ENCODE measurements around the gene FOXL2.

The FOXL2 gene

DNA sequence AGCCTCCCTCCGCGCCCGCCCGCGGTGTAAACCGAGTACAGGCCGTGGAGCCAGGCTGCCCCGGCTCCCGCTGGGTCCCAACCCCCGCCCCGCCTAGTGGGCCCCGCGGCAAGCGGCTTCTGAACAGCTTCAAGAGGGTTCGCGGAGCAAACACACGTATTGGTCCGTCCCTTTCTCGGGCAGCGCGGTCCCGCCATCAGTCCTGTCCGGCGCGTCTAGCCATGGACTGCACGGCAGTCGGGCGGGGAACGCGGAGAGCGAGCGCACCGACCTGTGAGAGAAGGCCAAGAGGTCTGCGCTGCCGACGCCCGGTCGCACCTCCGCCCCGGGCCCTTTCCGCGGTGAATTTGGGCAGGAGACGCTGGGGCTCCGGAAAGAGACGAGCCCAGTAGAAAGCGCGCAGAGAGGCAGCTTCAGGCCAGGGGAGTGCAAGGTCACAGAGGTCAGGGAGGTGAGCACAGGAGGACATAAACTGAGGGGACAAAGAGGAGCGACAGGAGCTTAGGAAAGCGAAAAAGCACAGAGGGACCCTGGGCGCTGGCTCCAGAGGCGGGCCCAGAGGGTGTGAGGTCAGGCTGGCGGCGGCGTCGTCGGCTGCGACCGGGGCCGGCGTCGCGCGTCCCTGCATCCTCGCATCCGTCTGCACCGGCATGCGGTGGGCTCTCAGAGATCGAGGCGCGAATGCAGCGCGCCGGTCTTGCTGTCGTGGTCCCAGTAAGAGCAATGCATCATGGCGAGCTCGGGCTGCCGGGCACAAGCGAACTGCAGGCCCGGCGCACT is 1.8 kb downstream of the FOXL2 start:
- no peak for DNase-seq
- peak overlapping the region; percentile 15 for H3K4me3 ChIP-seq (ENCODE audit: low read depth, low read length)
- TF ChIP-seq, protein P1, sequence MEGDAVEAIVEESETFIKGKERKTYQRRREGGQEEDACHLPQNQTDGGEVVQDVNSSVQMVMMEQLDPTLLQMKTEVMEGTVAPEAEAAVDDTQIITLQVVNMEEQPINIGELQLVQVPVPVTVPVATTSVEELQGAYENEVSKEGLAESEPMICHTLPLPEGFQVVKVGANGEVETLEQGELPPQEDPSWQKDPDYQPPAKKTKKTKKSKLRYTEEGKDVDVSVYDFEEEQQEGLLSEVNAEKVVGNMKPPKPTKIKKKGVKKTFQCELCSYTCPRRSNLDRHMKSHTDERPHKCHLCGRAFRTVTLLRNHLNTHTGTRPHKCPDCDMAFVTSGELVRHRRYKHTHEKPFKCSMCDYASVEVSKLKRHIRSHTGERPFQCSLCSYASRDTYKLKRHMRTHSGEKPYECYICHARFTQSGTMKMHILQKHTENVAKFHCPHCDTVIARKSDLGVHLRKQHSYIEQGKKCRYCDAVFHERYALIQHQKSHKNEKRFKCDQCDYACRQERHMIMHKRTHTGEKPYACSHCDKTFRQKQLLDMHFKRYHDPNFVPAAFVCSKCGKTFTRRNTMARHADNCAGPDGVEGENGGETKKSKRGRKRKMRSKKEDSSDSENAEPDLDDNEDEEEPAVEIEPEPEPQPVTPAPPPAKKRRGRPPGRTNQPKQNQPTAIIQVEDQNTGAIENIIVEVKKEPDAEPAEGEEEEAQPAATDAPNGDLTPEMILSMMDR (IDR thresholded peaks at IDR 0.05; ENCODE audit: low read depth, low read length, missing control alignments), result no peak
- no peaks in the 10 kb centered on the region for H3K36me3 ChIP-seq (replicated peaks)
- in situ Hi-C loops (cut with HindIII; ENCODE audit: low pct_ligation_motif_present, low sequenced_read_pairs), result loop anchor here (25.0 kb wide), 1 partner anchor 367 kb away; no protein-coding TSS in a partner anchor
- H3K27ac ChIP-seq, result no peak overlapping the region
- peaks cover 93% of the 10 kb centered on the region for H3K27me3 ChIP-seq (replicated peaks)

DNA sequence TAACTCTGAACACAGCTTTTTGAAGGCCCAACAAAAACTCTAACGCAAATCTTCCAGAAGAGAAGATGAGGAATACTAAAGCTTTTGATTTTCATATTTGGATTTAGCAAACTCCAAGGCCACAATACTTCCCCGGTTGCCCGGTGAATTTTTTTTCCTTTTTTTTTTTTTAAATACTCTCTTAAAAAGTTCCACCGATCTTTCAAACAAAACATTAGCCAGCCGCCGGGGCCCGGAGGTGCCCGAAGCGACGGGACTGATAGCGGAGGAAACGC is 2.3 kb downstream of the FOXL2 start:
- no peak for DNase-seq
- Histone ChIP-seq H3K27ac (no peak overlapping the region), H3K4me3 (ENCODE audit: low read depth, low read length) (peak overlapping the region; percentile 15), H3K27me3 (replicated peaks) (peaks cover 93% of the 10 kb centered on the region), H3K36me3 (replicated peaks) (no peaks in the 10 kb centered on the region)
- TF ChIP-seq, protein P1 (IDR thresholded peaks at IDR 0.05; ENCODE audit: low read depth, low read length, missing control alignments), result no peak
- in situ Hi-C loops (cut with HindIII; ENCODE audit: low pct_ligation_motif_present, low sequenced_read_pairs), result loop anchor here (25.0 kb wide), 1 partner anchor 368 kb away; no protein-coding TSS in a partner anchor

- H3K27ac ChIP-seq, result no peak overlapping the region
- in situ Hi-C loops (cut with HindIII; ENCODE audit: low pct_ligation_motif_present, low sequenced_read_pairs), result loop anchor here (25.0 kb wide), 1 partner anchor 368 kb away; no protein-coding TSS in a partner anchor
- no peaks in the 10 kb centered on the region for H3K36me3 ChIP-seq (replicated peaks)
- TF ChIP-seq, protein P1 (IDR thresholded peaks at IDR 0.05; ENCODE audit: low read depth, low read length, missing control alignments), result no peak
- DNase-seq, result no peak
- no peak overlapping the region for H3K4me3 ChIP-seq (ENCODE audit: low read depth, low read length)
- peaks cover 93% of the 10 kb centered on the region for H3K27me3 ChIP-seq (replicated peaks)
These were observed 2.9 kb downstream of the FOXL2 start for GRCh38 chr3:138943724-138944653.

DNA sequence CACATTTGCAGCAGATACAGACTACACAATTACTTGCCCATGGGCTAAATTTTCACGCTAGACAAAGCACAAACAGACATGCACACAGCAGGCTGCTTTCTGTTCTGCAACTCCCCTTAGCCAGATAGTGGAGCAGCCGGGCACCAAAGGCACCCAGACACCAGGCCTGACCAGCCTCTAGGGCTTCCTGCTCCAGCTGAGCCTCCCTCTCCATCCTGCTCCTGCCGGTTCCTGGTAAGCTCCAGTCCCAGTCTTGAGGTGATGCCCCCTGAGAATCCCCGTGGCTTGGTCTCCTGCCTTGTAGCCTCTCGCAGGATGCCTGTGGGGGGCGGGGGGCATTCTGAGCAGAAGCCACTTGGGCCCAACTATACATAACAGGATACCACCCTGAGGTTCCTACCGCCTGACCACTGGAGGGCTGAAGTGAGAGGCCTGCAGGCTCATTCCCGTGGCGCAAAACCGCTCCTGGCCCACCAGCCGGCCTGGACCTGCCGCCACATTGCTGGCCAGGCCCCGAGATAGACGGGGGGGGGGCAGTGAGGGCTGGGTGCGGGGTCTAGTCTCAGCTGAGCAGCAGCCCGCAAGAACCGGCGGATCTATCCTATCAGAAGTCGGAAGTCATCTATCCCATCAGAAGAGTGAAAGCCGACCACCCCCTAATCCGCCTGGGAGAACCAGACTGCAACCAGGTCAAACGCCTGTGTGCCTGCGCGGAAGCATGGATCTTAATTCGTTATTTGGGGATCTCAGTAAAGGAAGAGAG is 3.9 kb downstream of the FOXL2 start:
- Histone ChIP-seq H3K36me3 (replicated peaks) (no peaks in the 10 kb centered on the region), H3K4me3 (ENCODE audit: low read depth, low read length) (no peak overlapping the region), H3K27ac (no peak overlapping the region), H3K27me3 (replicated peaks) (peaks cover 93% of the 10 kb centered on the region)
- TF ChIP-seq, protein P1 (IDR thresholded peaks at IDR 0.05; ENCODE audit: low read depth, low read length, missing control alignments), result peak; percentile 11
- in situ Hi-C loops (cut with HindIII; ENCODE audit: low pct_ligation_motif_present, low sequenced_read_pairs), result loop anchor here (25.0 kb wide), 1 partner anchor 369 kb away; no protein-coding TSS in a partner anchor
- no peak for DNase-seq

GRCh38 chr3:138942271-138942670 is 4.7 kb downstream of the FOXL2 start:
- no peak overlapping the region for H3K27ac ChIP-seq
- peaks cover 93% of the 10 kb centered on the region for H3K27me3 ChIP-seq (replicated peaks)
- DNase-seq, result no peak
- no peak overlapping the region for H3K4me3 ChIP-seq (ENCODE audit: low read depth, low read length)
- in situ Hi-C loops (cut with HindIII; ENCODE audit: low pct_ligation_motif_present, low sequenced_read_pairs), result loop anchor here (25.0 kb wide), 1 partner anchor 370 kb away; no protein-coding TSS in a partner anchor
- no peaks in the 10 kb centered on the region for H3K36me3 ChIP-seq (replicated peaks)
- TF ChIP-seq, protein P1 (IDR thresholded peaks at IDR 0.05; ENCODE audit: low read depth, low read length, missing control alignments), result no peak

Measured in brain microvascular endothelial cell (primary cell).